ENCODE data around the gene RCAN3.

Gene RCAN3

DNA sequence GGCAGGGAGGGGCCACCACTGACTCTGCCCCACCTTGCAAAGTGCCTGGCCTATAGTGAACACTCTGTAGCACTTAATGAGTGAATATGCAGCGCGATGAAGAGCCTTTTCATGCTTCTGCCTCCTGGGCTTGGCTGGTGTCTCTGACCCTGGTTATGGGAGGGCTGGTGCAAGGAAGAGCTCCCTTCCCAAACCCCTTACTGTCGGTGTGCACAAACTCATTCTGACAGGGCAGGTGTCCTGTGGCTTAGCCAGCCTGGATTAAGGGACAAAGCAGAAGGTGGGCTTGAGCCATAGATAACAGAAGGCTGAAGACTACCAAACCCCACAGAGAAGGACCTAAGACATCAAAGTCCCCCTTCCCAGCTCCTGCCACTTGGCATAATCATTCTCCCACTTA is 51.3 kb downstream of the RCAN3 start:
- no peak for DNase-seq

DNA sequence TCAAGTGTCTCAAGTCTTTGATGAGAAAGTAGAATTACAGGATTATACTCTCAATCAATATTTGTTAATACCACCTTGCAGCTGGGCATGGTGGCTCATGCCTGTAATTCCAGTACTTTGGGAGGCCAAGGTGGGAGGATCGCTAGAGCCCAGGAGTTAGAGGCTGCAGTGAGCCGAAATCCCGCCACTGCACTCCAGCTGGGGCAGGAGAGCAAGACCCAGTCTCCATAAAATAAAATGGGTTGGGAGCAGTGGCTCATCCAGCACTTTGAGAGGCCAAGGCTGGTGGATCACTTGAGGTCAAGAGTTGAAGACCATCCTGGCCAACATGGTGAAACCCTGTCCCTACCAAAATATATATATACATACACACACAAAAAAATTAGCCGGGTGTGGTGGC is 52.1 kb downstream of the RCAN3 start:
- no peak for DNase-seq

- DNase-seq: peak; percentile 15
Measured at GRCh38 chr1:24555591-24556413, 53.2 kb downstream of the RCAN3 start, which contains the start of gene NCMAP. NCMAP (plus strand) TSS chr1:24556087; CDS start chr1:24595431, 39,344 bp downstream.

- no peak for DNase-seq
Measured at GRCh38 chr1:24556414-24556795, 53.8 kb downstream of the RCAN3 start.

DNA sequence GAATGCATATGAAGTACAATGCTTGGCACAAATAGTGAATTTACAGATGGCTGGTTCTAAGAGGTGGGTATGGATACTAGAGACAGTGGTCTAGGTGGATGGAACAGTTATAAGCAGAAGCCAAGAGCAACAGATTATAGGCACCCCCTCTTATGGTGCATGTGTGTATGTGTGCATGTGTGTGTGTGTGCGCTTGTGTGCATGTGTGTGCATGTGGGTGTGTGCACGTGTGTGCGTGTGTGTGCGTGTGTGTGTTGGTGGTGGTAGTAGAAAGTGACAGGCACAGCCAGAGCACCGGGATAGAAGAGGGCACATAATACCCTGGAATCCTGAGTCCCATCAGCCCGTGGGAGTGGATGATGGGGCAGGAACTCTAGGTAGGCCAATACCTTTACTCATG is 54.6 kb downstream of the RCAN3 start:
- no peak for DNase-seq

DNA sequence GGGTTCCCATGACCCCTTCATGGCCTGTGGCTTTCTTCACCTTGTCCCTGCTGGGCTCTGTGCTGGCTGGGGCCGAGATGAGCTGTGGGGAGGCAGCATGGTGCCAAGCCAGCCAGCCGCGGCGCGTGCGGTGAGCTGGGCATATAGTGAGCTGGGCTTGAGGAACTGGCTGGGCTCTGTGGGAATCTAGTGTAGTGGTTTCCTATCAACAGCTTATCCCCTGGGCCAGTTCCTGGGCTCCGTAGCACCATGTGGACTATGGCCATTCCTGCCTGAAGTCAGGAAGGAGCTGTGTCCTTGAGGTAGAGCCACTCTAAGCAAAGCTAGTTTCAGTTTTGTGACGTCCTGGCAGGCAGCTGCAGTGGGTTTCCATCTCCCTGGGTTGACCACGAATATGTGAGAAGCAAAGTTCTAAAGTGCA is 55.1 kb downstream of the RCAN3 start:
- no peak for DNase-seq

GRCh38 chr1:24558455-24558854 is 55.8 kb downstream of the RCAN3 start:
- no peak for DNase-seq

GRCh38 chr1:24558902-24559791 is 56.5 kb downstream of the RCAN3 start:
- DNase-seq: no peak

DNA sequence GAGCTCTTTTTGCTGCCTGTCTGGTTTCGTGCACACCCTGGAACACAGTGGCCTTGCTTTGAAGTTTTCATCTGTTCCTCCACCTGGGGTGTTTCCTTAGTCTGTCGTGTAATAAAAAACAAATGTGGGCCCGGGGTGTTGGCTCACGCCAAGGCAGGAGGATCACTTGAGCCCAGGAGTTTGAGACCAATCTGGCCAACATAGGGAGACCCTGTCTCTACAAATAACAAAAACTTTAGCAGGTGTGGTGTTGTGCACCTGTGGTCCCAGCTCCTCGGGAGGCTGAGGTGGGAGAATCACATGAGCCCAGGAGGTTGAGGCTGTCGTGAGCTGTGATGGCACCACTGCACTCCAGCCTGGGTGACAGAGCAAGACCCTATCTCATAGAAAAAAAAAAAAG is 57.7 kb downstream of the RCAN3 start:
- DNase-seq: no peak

DNA sequence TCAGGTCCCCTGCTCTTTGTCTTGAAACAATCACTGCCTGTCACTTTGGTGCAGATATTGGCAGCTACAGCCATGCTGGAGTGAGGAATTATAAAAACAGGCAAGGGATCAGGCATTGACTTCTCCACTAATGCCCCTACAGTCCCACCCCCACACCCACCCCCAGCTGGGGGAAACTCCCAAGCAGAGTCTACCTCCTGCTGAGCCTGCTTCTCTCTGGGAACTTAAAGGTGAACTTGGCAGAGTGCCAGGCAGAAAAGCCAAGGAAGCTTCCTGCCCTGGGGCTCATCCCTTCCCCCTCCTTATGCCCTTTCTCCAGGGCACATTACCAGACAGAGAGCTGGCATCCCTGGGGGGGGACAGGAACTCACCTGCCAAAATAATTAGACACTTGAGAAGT is 60.0 kb downstream of the RCAN3 start:
- no peak for DNase-seq

DNA sequence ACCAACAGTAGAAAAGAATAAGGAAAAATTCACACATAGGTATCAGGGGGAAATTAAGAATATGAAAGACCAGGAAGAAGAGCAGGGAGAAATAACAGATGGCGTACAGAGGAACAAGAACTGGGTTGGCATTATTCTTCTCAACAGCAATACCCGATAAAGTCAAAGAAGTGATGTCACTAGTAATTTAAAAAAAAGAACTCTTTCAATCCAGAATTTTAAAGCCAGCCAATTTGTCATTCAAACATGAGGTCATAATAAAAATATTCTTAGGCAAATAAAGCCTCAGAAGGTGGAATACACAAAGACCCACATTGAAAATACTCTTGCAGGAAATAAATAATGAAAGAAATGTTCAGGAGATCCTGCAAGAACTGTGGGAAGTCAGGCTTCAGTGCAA is 62.1 kb downstream of the RCAN3 start:
- DNase-seq: no peak

DNA sequence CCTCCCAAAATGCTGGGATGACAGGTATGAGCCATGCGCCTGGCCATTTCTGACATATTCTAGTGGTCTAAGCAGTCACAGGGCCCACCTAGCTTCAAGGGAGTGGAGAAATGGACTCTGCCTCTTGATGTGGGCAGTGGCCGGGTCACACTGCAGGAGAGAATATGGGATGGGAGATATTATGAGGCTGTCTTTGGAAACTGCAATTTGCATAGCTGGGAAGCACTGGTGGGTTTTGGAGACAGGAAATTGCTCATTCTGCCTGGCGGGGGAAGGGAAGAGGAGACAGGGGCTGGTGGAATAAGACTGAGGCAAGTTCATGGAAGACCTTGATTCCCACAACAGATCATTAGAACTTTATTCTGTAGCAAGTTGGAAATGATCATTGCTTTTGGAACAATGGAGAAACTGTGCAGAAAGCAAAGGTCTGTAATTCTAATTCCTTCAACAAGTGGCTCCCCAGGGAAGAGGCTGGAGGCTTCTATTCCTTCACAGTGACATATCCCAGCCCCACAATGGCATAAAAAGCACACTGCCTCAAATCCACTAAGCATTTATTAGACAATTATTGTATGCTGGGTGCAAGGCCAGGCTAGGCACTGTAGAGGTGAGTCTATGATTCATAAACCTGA is 63.7 kb downstream of the RCAN3 start:
- no peak for DNase-seq

GRCh38 chr1:24567792-24568388 is 65.3 kb downstream of the RCAN3 start:
- peak; percentile 4 for DNase-seq

DNA sequence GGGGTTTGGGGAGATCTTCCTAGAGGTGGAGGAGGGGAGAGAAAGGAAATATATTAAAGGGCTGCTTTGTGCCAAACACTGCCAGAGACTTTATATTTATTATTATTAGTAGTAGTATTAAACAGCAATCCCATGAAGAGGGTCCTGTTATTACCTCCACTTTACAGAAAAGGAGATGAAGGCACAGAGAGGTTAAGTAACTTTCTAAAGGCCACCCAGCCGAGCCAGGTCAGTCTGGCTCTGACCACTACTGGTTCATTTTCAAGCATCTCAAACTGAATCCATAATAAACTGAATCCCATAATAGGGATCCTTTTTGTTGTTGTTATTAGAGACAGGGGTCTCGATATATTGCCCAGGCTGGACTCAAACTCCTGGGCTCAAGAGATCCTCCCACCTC is 65.8 kb downstream of the RCAN3 start:
- no peak for DNase-seq

DNA sequence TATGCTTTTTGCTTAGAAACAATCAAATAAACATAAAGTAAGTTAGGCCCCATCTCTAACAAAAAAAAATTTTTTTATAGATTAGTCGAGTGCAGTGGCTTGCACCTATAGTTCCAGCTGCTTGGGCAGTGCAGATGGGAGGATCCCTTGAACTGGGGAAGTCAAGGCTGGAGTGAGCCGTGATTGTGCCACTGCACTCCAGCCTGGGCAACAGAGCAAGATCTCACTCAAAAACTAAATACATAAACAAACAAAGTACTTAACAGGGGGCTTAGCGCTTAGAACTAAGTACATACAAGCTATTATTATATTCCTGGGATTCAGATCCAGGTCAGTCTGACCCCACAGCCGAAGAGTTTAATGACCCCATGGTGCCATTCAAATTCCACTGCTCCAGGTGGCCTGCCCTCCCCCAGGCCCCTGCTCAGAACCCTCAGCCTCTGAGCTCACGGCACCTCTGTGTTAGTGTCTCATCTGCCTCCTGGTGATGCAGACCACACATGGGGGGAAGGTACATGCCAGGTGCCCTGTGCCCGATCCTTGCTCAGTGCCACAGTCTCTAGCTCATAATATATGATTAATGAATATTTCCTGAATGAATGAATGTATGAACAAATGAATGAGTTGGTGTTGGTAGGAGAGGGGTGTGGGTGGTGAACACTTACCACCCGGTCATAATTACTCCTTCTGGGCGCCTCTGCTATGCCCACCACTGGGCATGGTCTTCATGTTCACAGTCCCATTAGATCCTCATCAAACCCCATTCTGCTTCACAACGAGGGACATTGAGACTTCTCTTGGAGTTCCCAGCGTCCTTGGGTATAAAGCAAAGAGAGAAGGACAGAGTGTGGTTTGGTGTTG is 67.9 kb downstream of the RCAN3 start:
- no peak for DNase-seq

GRCh38 chr1:24572301-24572700 is 69.7 kb downstream of the RCAN3 start:
- DNase-seq: no peak

DNA sequence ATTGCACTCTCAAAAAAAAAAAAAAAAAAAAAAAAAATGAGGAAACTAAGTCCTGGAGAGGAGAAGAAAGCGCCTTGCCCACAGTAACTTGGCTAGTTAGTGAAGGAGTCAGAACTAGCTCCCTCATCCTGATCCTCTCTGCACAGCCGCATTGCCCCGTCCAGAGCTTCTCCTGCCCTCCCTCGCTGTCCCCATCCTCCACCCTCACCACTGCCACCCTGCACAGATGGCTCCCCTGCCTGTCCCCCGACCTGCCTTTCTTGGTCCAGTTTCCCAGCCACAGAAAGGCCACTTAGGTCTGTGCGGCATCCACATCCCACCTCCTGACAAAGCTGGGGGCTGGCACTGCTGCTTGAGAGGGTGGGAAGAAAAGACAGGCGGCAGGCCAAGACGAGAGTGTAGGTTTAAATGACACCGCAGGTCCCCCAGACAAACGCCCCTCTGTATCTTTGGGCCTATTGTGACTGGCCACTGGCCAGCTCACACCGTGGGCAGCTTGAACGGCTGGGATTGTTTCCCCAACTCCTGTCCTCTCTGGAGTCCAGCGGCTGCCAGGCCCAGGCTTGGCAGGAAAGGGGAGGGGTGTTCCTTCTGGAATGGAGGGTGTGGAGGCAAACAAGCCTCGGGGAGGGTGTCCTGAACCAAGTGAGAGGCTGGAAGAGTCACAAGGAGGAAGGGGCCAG is 73.4 kb downstream of the RCAN3 start:
- DNase-seq: no peak

DNA sequence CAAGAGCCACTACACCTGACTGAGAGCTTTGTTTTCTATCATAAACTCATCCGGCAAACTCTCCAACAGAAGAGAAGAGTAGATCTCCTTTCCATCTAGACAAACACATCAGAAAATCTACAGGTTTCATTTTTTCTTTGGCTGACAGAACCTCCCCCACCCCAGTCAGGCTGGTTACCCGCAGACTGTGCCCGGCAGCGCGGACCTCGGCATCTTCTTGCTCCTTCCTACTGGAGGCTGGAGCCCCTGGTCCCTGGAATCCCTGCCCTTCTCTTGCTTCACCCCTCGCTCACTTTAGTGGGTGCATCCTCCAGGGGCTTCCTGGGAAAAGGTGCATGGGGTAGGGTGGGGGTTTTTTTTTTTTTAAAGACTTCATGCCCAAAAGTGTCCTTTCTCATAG is 76.2 kb downstream of the RCAN3 start:
- DNase-seq: no peak

DNA sequence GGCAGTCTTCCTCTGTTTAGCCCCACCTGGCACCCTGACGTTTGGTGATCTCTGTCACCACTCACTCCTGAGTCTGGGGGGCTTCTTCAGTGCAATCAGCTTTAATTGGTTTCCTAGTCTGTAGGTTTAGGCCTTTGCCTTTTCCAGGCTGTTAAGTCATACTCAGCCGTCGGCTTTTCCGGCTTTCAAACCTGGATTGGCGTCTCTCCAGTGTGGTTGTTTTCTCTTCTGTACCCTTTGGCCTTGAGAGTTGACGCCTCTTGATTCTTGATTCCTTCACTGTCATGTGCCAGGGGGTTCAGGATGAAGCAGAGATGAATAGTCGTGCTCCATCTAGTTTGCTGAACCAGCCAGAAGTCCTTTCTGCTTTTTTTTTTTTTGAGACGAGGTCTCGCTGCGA is 78.1 kb downstream of the RCAN3 start:
- no peak for DNase-seq

GRCh38 chr1:24584171-24584647 is 81.6 kb downstream of the RCAN3 start:
- DNase-seq: no peak

GRCh38 chr1:24586119-24586518 is 83.5 kb downstream of the RCAN3 start:
- DNase-seq: no peak
